GM18498 (cell line): ENCODE results near the gene PYDC2.
"Not testable (repeated sequence)": the region's sequence is repeated elsewhere in the genome, so short reads cannot be mapped to it uniquely, and the experiment has no call there.

ENCODE experiments used
- ATAC-seq: cut with Tn5 transposase; IDR thresholded peaks from one replicate; pipeline ENCODE4 v1.9.1; 2021; ENCODE audit warnings: mild to moderate bottlenecking, moderate library complexity; ENCODE audit not compliant: unreplicated experiment

The PYDC2 gene

GRCh38 chr3:191460360-191460759 lies 603 bp upstream of the PYDC2 start:
- no peak for ATAC-seq

- ATAC-seq, result no peak
These were observed 9.1 kb downstream of the PYDC2 start for GRCh38 chr3:191470080-191470479.

GRCh38 chr3:191470545-191470944 lies 9.6 kb downstream of the PYDC2 start:
- ATAC-seq, result no peak

- ATAC-seq, result no peak
These were observed 12.8 kb downstream of the PYDC2 start for GRCh38 chr3:191473661-191474198.

- ATAC-seq, result no peak
These were observed 15.3 kb downstream of the PYDC2 start for GRCh38 chr3:191476066-191476772.

GRCh38 chr3:191483994-191484393 lies 23.0 kb downstream of the PYDC2 start:
- ATAC-seq, result not testable (repeated sequence)

GRCh38 chr3:191484461-191484860 lies 23.5 kb downstream of the PYDC2 start:
- ATAC-seq, result no peak

GRCh38 chr3:191492601-191493000 lies 31.6 kb downstream of the PYDC2 start:
- ATAC-seq, result no peak

GRCh38 chr3:191493336-191493735 lies 32.4 kb downstream of the PYDC2 start:
- ATAC-seq, result no peak

GRCh38 chr3:191499307-191500080 lies 38.5 kb downstream of the PYDC2 start:
- ATAC-seq, result no peak

- ATAC-seq, result no peak
These were observed 39.9 kb downstream of the PYDC2 start for GRCh38 chr3:191500892-191501291.

GRCh38 chr3:191502583-191502982 lies 41.6 kb downstream of the PYDC2 start:
- ATAC-seq, result no peak

- ATAC-seq, result no peak
These were observed 48.1 kb downstream of the PYDC2 start for GRCh38 chr3:191509078-191509477.
